Smooth muscle cell (in vitro differentiated cells): ENCODE data around the gene ELMOD1. TPM values are rescaled to one million over a fixed set of nuclear protein-coding genes. Genes with fewer than 3 reads are reported as not detected.

Source experiments
- DNase-seq: peaks from one replicate; lab custom pipeline; 2025; ENCODE audit not compliant: unreplicated experiment; lab: John Stamatoyannopoulos, UW
- H2AFZ ChIP-seq: fragments of 200-600 bp; sonication (generic); 2 replicates; pipeline ENCODE4 v1.6.0; 2016; ENCODE audit warnings: antibody characterized with exemption, low read depth, mild to moderate bottlenecking
- H3F3A ChIP-seq: fragments of 200-600 bp; sonication (generic); 2 replicates; pipeline ENCODE4 v1.6.0; 2017; ENCODE audit warnings: antibody characterized with exemption, low read depth
- H3K27ac ChIP-seq: fragments of 200-600 bp; sonication (generic); 2 replicates; pipeline ENCODE4 v1.5.1; 2016; ENCODE audit warnings: low read depth, mild to moderate bottlenecking
- H3K27me3 ChIP-seq: fragments of 200-600 bp; sonication (generic); 2 replicates; pipeline ENCODE4 v1.6.1; 2016; ENCODE audit warnings: low read depth, mild to moderate bottlenecking
- H3K36me3 ChIP-seq: fragments of 200-600 bp; sonication (generic); 2 replicates; pipeline ENCODE4 v1.5.1; 2016; ENCODE audit warnings: low read depth
- H3K4me1 ChIP-seq: fragments of 200-600 bp; sonication (generic); 2 replicates; pipeline ENCODE4 v1.5.1; 2016; ENCODE audit warnings: low read depth
- H3K4me2 ChIP-seq: fragments of 200-600 bp; sonication (generic); 2 replicates; pipeline ENCODE4 v1.6.0; 2016; ENCODE audit warnings: mild to moderate bottlenecking
- H3K4me3 ChIP-seq: fragments of 200-600 bp; sonication (generic); 2 replicates; pipeline ENCODE4 v1.5.1; 2016; ENCODE audit warnings: mild to moderate bottlenecking
- H3K79me2 ChIP-seq: fragments of 200-600 bp; sonication (generic); 2 replicates; pipeline ENCODE4 v1.6.0; 2016; ENCODE audit warnings: low read depth, mild to moderate bottlenecking
- H3K9ac ChIP-seq: fragments of 200-600 bp; sonication (generic); 2 replicates; pipeline ENCODE4 v1.6.0; 2016; ENCODE audit warnings: low read depth
- H3K9me3 ChIP-seq: fragments of 200-600 bp; sonication (generic); replicated peaks from 2 replicates; pipeline ENCODE4 v1.5.1; 2016; ENCODE audit warnings: low read depth
- H4K20me1 ChIP-seq: fragments of 200-600 bp; sonication (generic); 2 replicates; pipeline ENCODE4 v1.6.0; 2016; ENCODE audit warnings: low read depth
- WGBS: methylation state at CpG from one replicate; pipeline ENCODE4 v1.1.7; 2016; ENCODE audit warnings: low lambda C conversion rate; 5-methylcytosine and 5-hydroxymethylcytosine counted together
- polyA plus RNA-seq: library from polyadenylated mRNA; unstranded; fragments of >200 nt; fragmentation: Nextera tagmentation; extraction: Ambion mirVana; gene quantifications from 2 replicates; pipeline ENCODE4 v1.2.1, GENCODE V29; 2016
- total RNA-seq: library from RNA; depleted of rRNA; stranded (reverse); fragments of >200 nt; gene quantifications from 2 replicates; pipeline ENCODE4 v1.2.3, GENCODE V29; 2014
- TF ChIP-seq, protein P1 (sequence below): fragments of 200-600 bp; sonication (generic); IDR thresholded peaks from 2 replicates; pipeline ENCODE4 v1.5.1; 2017; ENCODE audit warnings: borderline replicate concordance, mild to moderate bottlenecking, antibody characterized with exemption; ENCODE audit not compliant: insufficient read depth, poor library complexity, severe bottlenecking

ELMOD1 gene
- total and polyA plus RNA-seq, 2 experiments from 2014 or later: 0.24 to 0.94 TPM

DNA sequence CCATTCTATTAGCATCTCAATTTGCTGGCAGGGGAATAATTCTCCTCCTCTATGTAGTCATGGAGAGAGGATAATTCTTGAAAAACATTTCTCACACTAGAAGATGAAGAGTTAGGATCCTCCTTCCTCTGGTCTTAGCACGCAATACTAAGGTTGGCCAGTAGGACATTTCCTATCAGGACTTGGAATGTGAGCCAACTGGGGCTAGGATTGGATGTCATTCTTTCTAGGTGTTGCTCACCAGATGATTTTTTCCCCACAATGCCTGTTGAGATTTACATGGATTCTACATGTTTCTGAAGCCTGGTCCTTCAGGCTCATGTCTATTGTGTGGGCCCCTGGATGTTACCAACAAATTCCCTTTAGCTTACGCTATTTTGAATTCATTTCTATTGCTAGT is 92.9 kb downstream of the ELMOD1 start:
- Histone ChIP-seq H3F3A (no peaks in the 10 kb centered on the region), H4K20me1 (no peaks in the 10 kb centered on the region), H3K9ac (no peak overlapping the region), H2AFZ (no peak overlapping the region), H3K27me3 (no peaks in the 10 kb centered on the region), H3K4me1 (no peaks in the 10 kb centered on the region), H3K79me2 (no peaks in the 10 kb centered on the region), H3K4me3 (no peak overlapping the region), H3K4me2 (no peak overlapping the region), H3K27ac (no peak overlapping the region), H3K9me3 (no peaks in the 10 kb centered on the region), H3K36me3 (no peaks in the 10 kb centered on the region)
- TF ChIP-seq, protein P1, sequence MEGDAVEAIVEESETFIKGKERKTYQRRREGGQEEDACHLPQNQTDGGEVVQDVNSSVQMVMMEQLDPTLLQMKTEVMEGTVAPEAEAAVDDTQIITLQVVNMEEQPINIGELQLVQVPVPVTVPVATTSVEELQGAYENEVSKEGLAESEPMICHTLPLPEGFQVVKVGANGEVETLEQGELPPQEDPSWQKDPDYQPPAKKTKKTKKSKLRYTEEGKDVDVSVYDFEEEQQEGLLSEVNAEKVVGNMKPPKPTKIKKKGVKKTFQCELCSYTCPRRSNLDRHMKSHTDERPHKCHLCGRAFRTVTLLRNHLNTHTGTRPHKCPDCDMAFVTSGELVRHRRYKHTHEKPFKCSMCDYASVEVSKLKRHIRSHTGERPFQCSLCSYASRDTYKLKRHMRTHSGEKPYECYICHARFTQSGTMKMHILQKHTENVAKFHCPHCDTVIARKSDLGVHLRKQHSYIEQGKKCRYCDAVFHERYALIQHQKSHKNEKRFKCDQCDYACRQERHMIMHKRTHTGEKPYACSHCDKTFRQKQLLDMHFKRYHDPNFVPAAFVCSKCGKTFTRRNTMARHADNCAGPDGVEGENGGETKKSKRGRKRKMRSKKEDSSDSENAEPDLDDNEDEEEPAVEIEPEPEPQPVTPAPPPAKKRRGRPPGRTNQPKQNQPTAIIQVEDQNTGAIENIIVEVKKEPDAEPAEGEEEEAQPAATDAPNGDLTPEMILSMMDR: peak; percentile 24
- DNase-seq: no peak
- WGBS: 80% methylated on average over 2 of the region's 2 CpGs

DNA sequence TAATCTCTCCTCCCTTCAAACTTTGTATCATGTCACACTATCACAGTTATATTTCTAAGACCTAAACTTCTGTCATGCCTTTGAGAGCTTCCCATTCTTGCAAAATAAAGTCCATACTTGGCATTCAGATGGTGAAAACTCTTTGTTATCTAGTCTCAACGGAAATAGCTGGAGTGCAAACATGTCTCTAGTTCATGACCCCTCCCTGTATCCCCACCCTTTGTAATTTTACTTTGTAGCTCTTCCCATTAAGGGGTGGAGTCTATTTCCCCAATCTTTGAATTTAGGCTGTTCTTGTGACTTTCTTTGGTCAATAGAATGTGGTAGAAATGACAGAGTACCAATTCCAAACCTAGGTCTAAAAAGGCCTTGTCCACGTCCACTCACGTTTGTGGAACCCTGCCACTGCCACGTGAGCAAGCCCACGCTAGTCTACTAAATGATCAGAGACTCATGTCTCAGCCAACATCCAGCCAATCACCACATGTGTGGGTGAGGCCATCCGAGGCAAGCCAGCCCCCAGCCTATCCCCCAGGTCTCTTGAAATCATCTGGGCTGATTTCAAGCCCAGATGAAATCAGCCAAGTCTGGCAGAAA is 97.5 kb downstream of the ELMOD1 start:
- H3K79me2 ChIP-seq: no peaks in the 10 kb centered on the region
- H3K27ac ChIP-seq: no peak overlapping the region
- WGBS: 82% methylated on average over 6 of the region's 6 CpGs
- no peak overlapping the region for H3K4me3 ChIP-seq
- H3K27me3 ChIP-seq: no peaks in the 10 kb centered on the region
- H3K9ac ChIP-seq: no peak overlapping the region
- H2AFZ ChIP-seq: no peak overlapping the region
- H3F3A ChIP-seq: peaks cover 9% of the 10 kb centered on the region
- no peaks in the 10 kb centered on the region for H3K36me3 ChIP-seq
- TF ChIP-seq, protein P1: no peak
- H4K20me1 ChIP-seq: no peaks in the 10 kb centered on the region
- DNase-seq: no peak
- H3K4me1 ChIP-seq: no peaks in the 10 kb centered on the region
- no peaks in the 10 kb centered on the region for H3K9me3 ChIP-seq
- H3K4me2 ChIP-seq: no peak overlapping the region

DNA sequence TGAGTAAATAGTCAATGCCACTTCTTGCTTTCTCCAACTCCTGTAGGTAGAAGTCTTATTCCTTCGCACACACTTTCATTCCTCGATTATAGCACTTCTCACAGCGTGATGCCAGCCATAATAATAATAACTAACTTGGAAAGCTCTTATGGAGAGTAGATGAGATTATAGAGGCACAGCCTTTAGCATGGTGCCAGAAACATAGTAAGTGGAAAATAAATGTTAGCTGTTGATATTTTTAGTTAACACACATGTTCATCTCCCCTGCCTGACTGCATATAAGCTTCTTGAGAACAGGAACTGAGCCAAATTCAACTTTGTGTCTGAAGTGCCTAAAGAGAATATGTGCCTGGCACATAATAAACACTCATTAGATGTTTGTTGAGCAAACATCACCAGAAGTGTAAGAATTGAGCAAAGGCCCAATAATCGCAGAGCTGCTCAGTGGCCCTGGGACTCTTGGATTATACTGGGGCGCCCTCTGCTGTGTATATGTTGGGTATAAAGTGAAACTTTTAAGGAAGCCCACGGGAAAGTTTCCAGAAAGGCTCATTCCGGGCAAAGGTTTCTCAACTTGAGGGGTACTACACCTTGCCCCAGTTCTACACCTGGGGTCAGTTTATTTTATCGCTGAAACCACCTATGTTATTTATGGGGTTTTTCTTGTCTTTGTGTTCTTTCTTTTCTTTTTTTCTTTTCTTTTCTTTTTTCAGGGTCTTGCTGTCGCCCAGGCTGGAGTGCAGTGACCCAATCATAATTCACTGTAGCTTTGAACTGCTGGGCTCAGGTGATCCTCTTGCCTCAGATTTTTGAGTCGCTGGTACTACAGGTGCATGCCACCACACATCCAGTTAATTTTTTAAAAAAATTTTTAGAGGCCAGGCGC is 98.6 kb downstream of the ELMOD1 start:
- no peaks in the 10 kb centered on the region for H3K27me3 ChIP-seq
- H3K4me2 ChIP-seq: peak overlapping the region; percentile 74
- no peaks in the 10 kb centered on the region for H3K9me3 ChIP-seq
- H4K20me1 ChIP-seq: no peaks in the 10 kb centered on the region
- peak overlapping the region; percentile 65 for H2AFZ ChIP-seq
- H3K27ac ChIP-seq: no peak overlapping the region
- TF ChIP-seq, protein P1: peak; percentile 64
- WGBS: 56% methylated on average over 11 of the region's 11 CpGs
- no peaks in the 10 kb centered on the region for H3K36me3 ChIP-seq
- no peak overlapping the region for H3K9ac ChIP-seq
- no peaks in the 10 kb centered on the region for H3K4me1 ChIP-seq
- no peaks in the 10 kb centered on the region for H3K79me2 ChIP-seq
- H3K4me3 ChIP-seq: peak overlapping the region; percentile 15
- DNase-seq: no peak
- H3F3A ChIP-seq: peaks cover 9% of the 10 kb centered on the region
